ENCODE data around the gene DEDD. TPM values are rescaled to one million over a fixed set of nuclear protein-coding genes. Genes with fewer than 3 reads are reported as not detected.
"Not testable (repeated sequence)": the region's sequence is repeated elsewhere in the genome, so short reads cannot be mapped to it uniquely, and the experiment has no call there.

DEDD gene
- total and polyA plus RNA-seq, 2 donors from 2014 or later = 23.2 to 37.2 TPM

- peaks cover 4 to 36% (median 30%) of the 10 kb centered on the region in 3 donors for H3K4me1 ChIP-seq (ENCODE audit: control insufficient read depth in 2 of 3, insufficient read depth in 2 of 3, low read depth in 1 of 3, low read length in 3 of 3)
- peak within 1 kb of the TSS; percentile 67 to 99 (median 98) for H3K9ac ChIP-seq (ENCODE audit: low read length in 3 of 3)
- intact Hi-C loops (cut with DNase I) = no loop called here
- peak; percentile 91 to 96 (median 95) for DNase-seq
- peak within 1 kb of the TSS; percentile 95 to 98 for H3K27ac ChIP-seq (ENCODE audit: low read depth in 2 of 2, low read length in 2 of 2)
- TF ChIP-seq CTCF (IDR thresholded peaks at IDR 0.05; ENCODE audit: borderline replicate concordance, extremely low read depth, insufficient read depth) = peak; percentile 10
- no peaks in the 10 kb centered on the region for H3K9me3 ChIP-seq (ENCODE audit: control insufficient read depth in 2 of 3, insufficient read depth in 1 of 3, low read length in 3 of 3)
- H3K27me3 ChIP-seq (ENCODE audit: control insufficient read depth, insufficient read depth, low read length) = no peaks in the 10 kb centered on the region
- peak within 1 kb of the TSS; percentile 90 to 100 (median 99) for H3K4me3 ChIP-seq (ENCODE audit: low read length in 3 of 3)
- peaks cover 3 to 27% (median 21%) of the 10 kb centered on the region in 3 donors for H3K36me3 ChIP-seq (ENCODE audit: control insufficient read depth in 2 of 3, insufficient read depth in 3 of 3, low read length in 3 of 3)
- no peak for FAIRE-seq
Observed at GRCh38 chr1:161117759-161118581, 14.5 kb downstream of the DEDD start, which contains the start of the genes NIT1 and PFDN2. Gene NIT1, plus strand, starts transcription at chr1:161118105. Its CDS starts 72 bp downstream, at chr1:161118177. Gene PFDN2, minus strand, starts transcription at chr1:161118037. Its CDS starts 11 bp downstream, at chr1:161118026.

GRCh38 chr1:161115961-161116360 lies 16.5 kb downstream of the DEDD start:
- DNase-seq; H3K9me3 ChIP-seq (ENCODE audit: control insufficient read depth in 2 of 3, insufficient read depth in 1 of 3, low read length in 3 of 3); H3K9ac ChIP-seq (ENCODE audit: low read length in 3 of 3); H3K36me3 ChIP-seq (ENCODE audit: control insufficient read depth in 2 of 3, insufficient read depth in 3 of 3, low read length in 3 of 3); H3K27ac ChIP-seq (ENCODE audit: low read depth in 2 of 2, low read length in 2 of 2); H3K4me3 ChIP-seq (ENCODE audit: low read length in 3 of 3); intact Hi-C loops (cut with DNase I); H3K27me3 ChIP-seq (ENCODE audit: control insufficient read depth, insufficient read depth, low read length); FAIRE-seq: not testable (repeated sequence)
- H3K4me1 ChIP-seq (ENCODE audit: control insufficient read depth in 2 of 3, insufficient read depth in 2 of 3, low read depth in 1 of 3, low read length in 3 of 3) = peaks cover 4 to 34% (median 27%) of the 10 kb centered on the region in 3 donors

GRCh38 chr1:161115132-161115711 lies 17.2 kb downstream of the DEDD start:
- Histone ChIP-seq H3K27ac (ENCODE audit: low read depth in 2 of 2, low read length in 2 of 2) (no peak overlapping the region), H3K9me3 (ENCODE audit: control insufficient read depth in 2 of 3, insufficient read depth in 1 of 3, low read length in 3 of 3) (no peaks in the 10 kb centered on the region), H3K36me3 (ENCODE audit: control insufficient read depth in 2 of 3, insufficient read depth in 3 of 3, low read length in 3 of 3) (peaks cover 0 to under 1% (median 0%) of the 10 kb centered on the region in 3 donors), H3K27me3 (ENCODE audit: control insufficient read depth, insufficient read depth, low read length) (no peaks in the 10 kb centered on the region), H3K4me1 (ENCODE audit: control insufficient read depth in 2 of 3, insufficient read depth in 2 of 3, low read depth in 1 of 3, low read length in 3 of 3) (peaks cover 4 to 30% (median 23%) of the 10 kb centered on the region in 3 donors), H3K4me3 (ENCODE audit: low read length in 3 of 3) (no peak overlapping the region), H3K9ac (ENCODE audit: low read length in 3 of 3) (no peak overlapping the region)
- intact Hi-C loops (cut with DNase I) = no loop called here
- FAIRE-seq (no peak), DNase-seq (no peak)
- TF ChIP-seq CTCF (IDR thresholded peaks at IDR 0.05; ENCODE audit: borderline replicate concordance, extremely low read depth, insufficient read depth) = no peak

- H3K9ac ChIP-seq (ENCODE audit: low read length in 3 of 3) = no peak overlapping the region
- FAIRE-seq = no peak
- peaks cover 4 to 23% (median 17%) of the 10 kb centered on the region in 3 donors for H3K4me1 ChIP-seq (ENCODE audit: control insufficient read depth in 2 of 3, insufficient read depth in 2 of 3, low read depth in 1 of 3, low read length in 3 of 3)
Observed at GRCh38 chr1:161114556-161114955, 17.9 kb downstream of the DEDD start.

More at GRCh38 chr1:161114556-161114955, 17.9 kb downstream of the DEDD start:
- no peak for TF ChIP-seq CTCF (IDR thresholded peaks at IDR 0.05; ENCODE audit: borderline replicate concordance, extremely low read depth, insufficient read depth)
- DNase-seq = no peak
- Histone ChIP-seq H3K27ac (ENCODE audit: low read depth in 2 of 2, low read length in 2 of 2) (no peak overlapping the region), H3K4me3 (ENCODE audit: low read length in 3 of 3) (no peak overlapping the region), H3K27me3 (ENCODE audit: control insufficient read depth, insufficient read depth, low read length) (no peaks in the 10 kb centered on the region), H3K9me3 (ENCODE audit: control insufficient read depth in 2 of 3, insufficient read depth in 1 of 3, low read length in 3 of 3) (no peaks in the 10 kb centered on the region), H3K36me3 (ENCODE audit: control insufficient read depth in 2 of 3, insufficient read depth in 3 of 3, low read length in 3 of 3) (no peaks in the 10 kb centered on the region)
- intact Hi-C loops (cut with DNase I) = no loop called here
